Measurements from ENCODE around the gene P2RX7.
"Not testable (repeated sequence)": the region's sequence is repeated elsewhere in the genome, so short reads cannot be mapped to it uniquely, and the experiment has no call there.

The P2RX7 gene

DNA sequence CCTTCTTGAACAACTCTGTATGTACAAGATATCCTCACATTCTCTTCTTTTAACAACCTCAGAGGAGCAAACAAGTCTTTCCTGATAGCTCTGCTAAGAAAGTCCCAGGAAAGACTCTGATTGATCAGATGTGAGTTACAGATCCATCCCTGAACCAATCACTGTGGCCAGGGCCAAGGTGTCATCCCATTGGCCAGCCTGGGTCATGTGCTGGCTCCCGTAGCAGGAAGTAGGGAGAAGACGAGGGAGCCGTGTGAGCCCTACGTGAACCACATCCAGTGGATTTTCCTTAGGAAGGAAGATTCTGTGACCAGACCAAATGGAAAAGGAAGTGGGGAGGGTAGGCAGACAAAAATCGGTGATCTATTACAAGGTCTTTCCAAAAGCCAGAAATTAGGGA is 5.6 kb downstream of the P2RX7 start:
- H3K27ac ChIP-seq: no peak overlapping the region

DNA sequence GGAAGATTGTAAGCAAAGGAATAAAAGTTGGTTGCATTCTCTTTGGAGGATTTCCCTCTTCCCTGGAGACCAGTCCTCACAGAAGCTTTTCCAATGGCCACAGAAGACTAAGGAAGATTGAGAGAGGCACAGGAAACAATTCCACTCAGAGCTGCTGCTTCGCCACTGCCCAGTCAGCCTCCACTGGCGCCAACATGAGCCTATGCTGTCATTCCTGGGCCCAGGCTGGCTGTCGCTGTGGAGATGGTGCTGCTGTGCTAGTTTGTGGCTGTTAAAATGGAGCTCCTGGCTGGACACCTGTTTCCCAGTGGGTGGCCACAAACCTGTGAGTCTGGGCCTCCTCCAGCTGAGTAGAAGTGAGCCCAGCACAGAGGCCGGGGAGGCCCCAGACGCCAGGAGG is 6.6 kb downstream of the P2RX7 start:
- H3K27ac ChIP-seq: no peak overlapping the region
- TF ChIP-seq, protein P1, sequence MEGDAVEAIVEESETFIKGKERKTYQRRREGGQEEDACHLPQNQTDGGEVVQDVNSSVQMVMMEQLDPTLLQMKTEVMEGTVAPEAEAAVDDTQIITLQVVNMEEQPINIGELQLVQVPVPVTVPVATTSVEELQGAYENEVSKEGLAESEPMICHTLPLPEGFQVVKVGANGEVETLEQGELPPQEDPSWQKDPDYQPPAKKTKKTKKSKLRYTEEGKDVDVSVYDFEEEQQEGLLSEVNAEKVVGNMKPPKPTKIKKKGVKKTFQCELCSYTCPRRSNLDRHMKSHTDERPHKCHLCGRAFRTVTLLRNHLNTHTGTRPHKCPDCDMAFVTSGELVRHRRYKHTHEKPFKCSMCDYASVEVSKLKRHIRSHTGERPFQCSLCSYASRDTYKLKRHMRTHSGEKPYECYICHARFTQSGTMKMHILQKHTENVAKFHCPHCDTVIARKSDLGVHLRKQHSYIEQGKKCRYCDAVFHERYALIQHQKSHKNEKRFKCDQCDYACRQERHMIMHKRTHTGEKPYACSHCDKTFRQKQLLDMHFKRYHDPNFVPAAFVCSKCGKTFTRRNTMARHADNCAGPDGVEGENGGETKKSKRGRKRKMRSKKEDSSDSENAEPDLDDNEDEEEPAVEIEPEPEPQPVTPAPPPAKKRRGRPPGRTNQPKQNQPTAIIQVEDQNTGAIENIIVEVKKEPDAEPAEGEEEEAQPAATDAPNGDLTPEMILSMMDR (conservative IDR thresholded peaks at IDR 0.05): no peak

More for the DNA sequence above, 5.6 kb downstream of the P2RX7 start:
- TF ChIP-seq, protein P1 (conservative IDR thresholded peaks at IDR 0.05): no peak

DNA sequence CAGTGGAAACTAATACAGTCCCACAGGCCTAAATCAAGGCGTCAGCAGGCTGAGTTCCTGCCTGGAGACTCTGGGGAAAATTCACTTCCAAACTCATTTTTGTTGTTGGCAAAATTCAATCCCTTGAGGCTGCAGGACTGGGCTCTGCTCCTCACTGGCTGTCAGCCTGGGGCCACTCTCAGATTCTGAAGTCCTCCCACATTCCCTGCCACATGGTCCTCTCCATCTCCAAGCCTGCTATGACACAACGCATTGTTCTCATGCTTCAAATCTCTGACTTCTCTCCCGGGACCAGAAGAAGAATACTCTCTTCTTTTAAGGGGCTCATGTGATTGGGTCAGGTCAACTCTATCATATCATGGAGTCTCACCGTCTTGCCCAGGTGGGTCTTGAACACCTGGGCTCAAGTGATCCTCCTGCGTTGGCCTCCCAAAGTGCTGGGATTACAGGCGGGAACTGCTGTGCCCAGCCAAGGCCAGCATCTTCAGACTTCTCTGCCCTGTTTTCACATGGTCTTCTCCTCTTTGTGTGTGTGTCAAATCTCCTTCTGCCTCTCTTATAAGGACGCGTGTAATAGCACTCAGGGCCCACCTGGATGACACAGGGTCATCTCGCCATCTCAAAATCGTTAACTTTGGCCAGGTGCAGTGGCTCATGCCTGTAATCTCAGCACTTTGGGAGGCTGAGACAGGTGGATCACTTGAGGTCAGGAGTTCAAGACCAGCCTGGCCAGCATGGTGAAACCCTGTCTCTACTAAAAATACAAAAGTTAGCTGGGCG is 9.7 kb downstream of the P2RX7 start:
- TF ChIP-seq, protein P1 (conservative IDR thresholded peaks at IDR 0.05): no peak
- H3K27ac ChIP-seq: no peak overlapping the region

DNA sequence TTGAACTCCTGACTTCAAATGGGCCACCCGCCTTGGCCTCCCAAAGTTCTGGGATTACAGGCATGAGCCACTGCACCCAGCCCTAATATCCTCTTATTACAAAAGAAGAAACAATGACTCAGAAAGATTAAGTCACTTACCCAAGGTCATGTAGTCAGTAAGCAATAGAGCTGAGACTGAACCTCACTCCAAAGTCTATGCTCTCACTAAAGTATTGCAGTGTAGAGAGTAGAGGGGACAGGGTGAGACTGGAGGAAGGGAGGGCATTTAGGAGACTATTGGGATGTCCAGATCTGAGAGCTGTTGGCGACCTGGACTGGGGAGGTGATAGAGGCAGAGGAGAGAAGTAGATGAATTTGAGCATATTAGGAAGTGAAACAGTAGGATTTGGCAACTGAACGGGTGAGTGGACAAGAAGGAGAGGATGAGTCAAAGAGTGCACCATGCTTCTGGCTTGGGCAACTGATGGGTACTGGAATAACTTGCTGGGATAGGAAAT is 11.8 kb downstream of the P2RX7 start:
- H3K27ac ChIP-seq: no peak overlapping the region
- TF ChIP-seq, protein P1 (conservative IDR thresholded peaks at IDR 0.05): no peak

DNA sequence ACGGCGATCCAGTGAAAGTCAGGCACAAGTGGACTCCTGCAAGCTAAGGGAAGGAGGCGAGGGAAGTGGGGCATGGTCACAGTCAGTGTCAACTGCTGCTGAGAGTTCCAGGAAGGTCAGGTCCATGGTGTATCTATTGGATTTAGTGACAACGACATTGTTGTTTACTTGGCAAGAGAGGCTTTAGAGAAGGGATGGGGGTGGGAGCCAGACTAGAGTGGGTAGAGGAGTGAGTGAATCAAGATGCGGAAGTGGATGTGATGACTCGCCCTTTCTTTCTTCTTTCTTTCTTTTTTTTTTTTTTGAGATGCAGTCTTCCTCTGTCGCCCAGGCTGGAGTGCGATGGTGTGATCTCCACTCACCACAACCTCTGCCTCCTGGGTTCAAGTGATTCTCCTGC is 12.5 kb downstream of the P2RX7 start:
- TF ChIP-seq, protein P1 (conservative IDR thresholded peaks at IDR 0.05): no peak
- H3K27ac ChIP-seq: no peak overlapping the region

DNA sequence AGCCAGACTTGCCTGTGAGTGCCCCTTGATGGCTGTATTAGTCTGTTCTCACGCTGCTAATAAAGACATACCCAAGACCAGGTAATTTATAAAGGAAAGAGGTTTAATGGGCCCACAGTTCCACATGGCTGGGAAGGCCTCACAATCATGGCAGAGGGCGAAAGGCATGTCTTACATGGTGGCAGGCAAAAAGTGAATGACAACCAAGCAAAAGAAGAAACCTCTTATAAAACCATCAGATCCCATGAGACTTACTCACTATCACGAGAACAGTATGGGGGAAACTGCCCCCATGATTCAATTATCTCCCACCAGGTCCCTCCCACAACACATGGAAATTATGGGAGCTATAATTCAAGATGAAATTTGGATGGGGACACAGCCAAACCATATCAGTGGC is 16.6 kb downstream of the P2RX7 start:
- not testable (repeated sequence) for H3K27ac ChIP-seq

DNA sequence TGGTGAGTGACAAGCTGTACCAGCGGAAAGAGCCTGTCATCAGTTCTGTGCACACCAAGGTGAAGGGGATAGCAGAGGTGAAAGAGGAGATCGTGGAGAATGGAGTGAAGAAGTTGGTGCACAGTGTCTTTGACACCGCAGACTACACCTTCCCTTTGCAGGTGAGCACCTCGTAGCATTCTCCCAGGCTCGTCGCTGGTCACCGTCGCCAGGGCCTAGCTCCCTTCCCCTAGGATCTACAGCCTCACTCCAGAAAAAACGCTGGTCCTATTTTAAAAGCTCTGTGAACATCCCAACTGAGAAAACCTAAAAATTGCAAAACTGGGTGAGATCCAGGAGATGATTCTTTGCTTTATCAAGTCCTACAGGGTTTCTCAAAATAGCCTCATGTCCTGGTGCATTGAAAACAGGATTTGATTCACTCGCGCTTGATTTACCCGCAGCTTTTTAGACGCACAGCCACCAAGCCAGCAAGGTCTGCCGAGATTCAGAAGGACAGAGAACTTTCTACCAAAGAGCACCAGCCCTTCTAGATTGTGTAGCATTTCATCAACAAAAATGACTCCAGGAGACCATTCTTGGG is 22.2 kb downstream of the P2RX7 start:
- no peak overlapping the region for H3K27ac ChIP-seq
- TF ChIP-seq, protein P1 (conservative IDR thresholded peaks at IDR 0.05): no peak

DNA sequence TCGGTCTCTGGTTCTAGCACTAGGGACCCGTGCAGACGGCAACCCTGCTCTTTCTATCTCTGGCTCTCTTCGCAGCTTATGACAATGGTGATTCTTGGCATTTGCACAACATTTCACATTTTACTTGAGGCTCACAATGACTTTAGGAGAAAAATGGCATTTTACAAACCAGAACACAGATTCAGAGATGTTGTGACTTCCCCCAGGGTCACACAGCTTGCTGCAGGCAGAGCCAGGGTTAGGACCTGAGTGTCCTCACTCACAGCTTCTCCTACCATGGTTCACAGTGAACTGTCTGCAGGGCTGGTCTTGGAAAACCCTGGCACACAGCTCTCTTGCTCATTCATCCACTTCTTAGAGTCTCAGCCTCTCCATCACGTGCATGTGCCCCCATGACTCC is 23.7 kb downstream of the P2RX7 start:
- TF ChIP-seq, protein P1 (conservative IDR thresholded peaks at IDR 0.05): no peak
- H3K27ac ChIP-seq: no peak overlapping the region
